ENCODE data around the gene OSGEP.

Gene OSGEP

DNA sequence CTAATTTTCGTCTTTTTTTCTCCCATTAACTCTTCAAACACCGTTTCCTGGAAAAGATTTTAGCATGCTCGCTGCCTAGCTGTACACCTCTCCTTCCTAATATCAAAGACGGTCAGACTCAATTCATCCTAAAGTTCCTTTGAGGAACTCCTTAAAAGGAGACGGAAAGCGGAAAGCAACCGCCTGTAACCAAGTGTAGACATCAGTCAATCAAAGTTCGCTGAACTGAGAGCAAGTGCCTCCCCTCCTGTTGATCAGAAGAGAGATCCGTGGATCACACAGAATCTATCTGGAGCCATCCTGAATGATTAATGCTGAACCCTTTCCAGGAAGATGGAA lies 40.9 kb downstream of the OSGEP start:
- Histone ChIP-seq H3K9ac (ENCODE audit: low read depth, low read length) (peak overlapping the region; percentile 74; the same call in 1 of the 2 replicates), H3K4me1 (ENCODE audit: control insufficient read depth, insufficient read depth, low read length) (peaks cover 18% of the 10 kb centered on the region), H3K36me3 (ENCODE audit: control insufficient read depth, insufficient read depth, low read length) (no peaks in the 10 kb centered on the region), H3K4me3 (ENCODE audit: low read depth, low read length) (peak overlapping the region; percentile 99), H3K27me3 (ENCODE audit: control insufficient read depth, insufficient read depth, low read length) (no peaks in the 10 kb centered on the region), H3K9me3 (ENCODE audit: control insufficient read depth, insufficient read depth, low read length) (no peaks in the 10 kb centered on the region), H3K27ac (ENCODE audit: low read depth, low read length) (no peak overlapping the region)

DNA sequence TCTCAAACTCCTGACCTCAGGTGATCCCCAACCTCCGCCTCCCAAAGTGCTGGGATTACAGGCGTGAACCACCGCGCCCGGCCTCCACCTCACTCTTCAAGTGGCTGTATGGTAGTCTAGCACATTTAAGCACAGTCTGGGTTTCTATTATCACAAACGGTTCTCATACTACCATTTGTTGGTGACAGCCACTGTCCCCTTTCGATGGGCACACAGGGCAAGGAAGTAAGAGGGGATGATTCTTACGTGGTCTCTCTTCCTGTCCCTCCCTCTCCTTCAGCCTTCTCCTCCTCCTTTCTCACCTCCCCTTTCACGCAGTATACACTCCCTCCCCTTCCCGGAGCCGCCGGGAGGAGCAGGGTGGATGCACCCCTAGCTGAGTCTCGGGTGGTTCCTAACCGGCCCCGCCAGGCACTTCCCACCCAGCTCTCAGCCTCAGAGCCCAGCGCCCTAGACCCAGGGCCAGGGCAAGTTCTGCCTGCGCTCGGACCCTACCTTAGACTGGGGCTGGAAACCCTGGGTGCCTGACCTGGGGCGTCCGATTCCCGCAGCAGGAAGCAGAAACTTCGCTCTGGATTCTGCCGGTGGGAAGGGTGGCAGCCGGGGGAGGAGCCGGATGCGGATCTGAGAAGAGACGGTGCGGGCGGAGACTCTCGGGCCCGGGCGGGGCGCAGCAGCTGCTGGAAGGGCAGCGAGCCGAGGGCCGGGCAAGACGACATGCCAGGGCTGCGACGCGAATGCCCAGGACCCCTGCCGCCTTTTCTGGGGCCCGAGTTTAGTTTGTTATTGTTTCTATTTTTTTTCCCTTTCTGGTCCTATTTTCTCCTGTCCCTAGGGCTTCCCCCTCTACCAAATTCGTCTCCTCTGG lies 41.5 kb downstream of the OSGEP start, which contains the start of gene TEP1:
TEP1 (minus strand) TSS at position 626 of the 868 bp plus-strand sequence. CDS start 5,062 bp downstream, outside the sequence.
- peak within 1 kb of the TSS; percentile 99 for H3K4me3 ChIP-seq (ENCODE audit: low read depth, low read length)

DNA sequence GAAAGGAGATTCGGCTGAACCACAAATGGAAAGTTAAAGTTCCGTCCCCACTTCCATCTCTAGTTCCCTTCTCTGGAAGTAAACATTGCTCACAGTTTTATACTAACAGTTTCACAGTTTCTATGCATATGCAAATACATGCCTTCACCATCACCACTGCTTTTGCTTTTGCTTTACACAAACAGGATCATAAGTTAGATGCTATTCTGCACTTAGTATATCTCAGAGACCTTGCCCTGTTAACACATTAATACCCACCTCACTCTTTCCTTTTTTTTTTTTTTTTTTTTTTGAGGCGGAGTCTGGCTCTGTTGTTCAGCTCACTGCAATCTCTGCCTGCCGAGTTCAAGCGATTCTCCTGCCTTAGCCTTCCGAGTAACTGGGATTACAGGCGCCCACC lies 42.2 kb downstream of the OSGEP start:
- Histone ChIP-seq H3K36me3 (ENCODE audit: control insufficient read depth, insufficient read depth, low read length) (peaks cover 9% of the 10 kb centered on the region), H3K27me3 (ENCODE audit: control insufficient read depth, insufficient read depth, low read length) (no peaks in the 10 kb centered on the region), H3K4me3 (ENCODE audit: low read depth, low read length) (peak overlapping the region; percentile 99), H3K4me1 (ENCODE audit: control insufficient read depth, insufficient read depth, low read length) (peaks cover 18% of the 10 kb centered on the region), H3K9ac (ENCODE audit: low read depth, low read length) (peak overlapping the region; percentile 67; the same call in 1 of the 2 replicates), H3K27ac (ENCODE audit: low read depth, low read length) (no peak overlapping the region), H3K9me3 (ENCODE audit: control insufficient read depth, insufficient read depth, low read length) (no peaks in the 10 kb centered on the region)

More for the DNA sequence above, 41.5 kb downstream of the OSGEP start, which contains the start of gene TEP1:
- Histone ChIP-seq H3K36me3 (ENCODE audit: control insufficient read depth, insufficient read depth, low read length) (peaks cover 2% of the 10 kb centered on the region), H3K27ac (ENCODE audit: low read depth, low read length) (peak within 1 kb of the TSS; percentile 86), H3K9ac (ENCODE audit: low read depth, low read length) (peak within 1 kb of the TSS; percentile 74), H3K4me1 (ENCODE audit: control insufficient read depth, insufficient read depth, low read length) (peaks cover 18% of the 10 kb centered on the region), H3K27me3 (ENCODE audit: control insufficient read depth, insufficient read depth, low read length) (no peaks in the 10 kb centered on the region), H3K9me3 (ENCODE audit: control insufficient read depth, insufficient read depth, low read length) (no peaks in the 10 kb centered on the region)

DNA sequence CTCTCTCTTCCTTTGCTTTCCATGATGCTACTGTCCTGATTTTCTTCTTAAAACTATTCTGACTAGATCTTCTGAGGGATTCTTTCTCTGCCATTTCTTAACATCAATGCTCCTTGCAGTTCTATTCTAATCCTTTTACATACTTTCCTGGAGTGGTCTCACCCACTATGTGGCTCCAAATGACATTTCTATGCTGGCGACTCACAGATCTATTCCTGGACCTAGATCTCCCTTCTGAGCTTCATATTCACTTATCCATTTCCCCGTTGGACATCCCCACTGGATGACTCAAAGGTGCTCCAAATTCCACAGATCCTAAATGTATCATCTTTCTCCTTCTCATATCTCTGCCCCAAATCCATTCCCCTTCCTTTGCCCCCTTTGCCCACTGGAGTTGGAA lies 45.4 kb downstream of the OSGEP start:
- Histone ChIP-seq H3K9ac (ENCODE audit: low read depth, low read length) (no peak overlapping the region), H3K36me3 (ENCODE audit: control insufficient read depth, insufficient read depth, low read length) (peaks cover 36% of the 10 kb centered on the region), H3K27ac (ENCODE audit: low read depth, low read length) (no peak overlapping the region), H3K4me3 (ENCODE audit: low read depth, low read length) (no peak overlapping the region), H3K4me1 (ENCODE audit: control insufficient read depth, insufficient read depth, low read length) (peaks cover 13% of the 10 kb centered on the region; the same call in 1 of the 2 replicates), H3K27me3 (ENCODE audit: control insufficient read depth, insufficient read depth, low read length) (no peaks in the 10 kb centered on the region), H3K9me3 (ENCODE audit: control insufficient read depth, insufficient read depth, low read length) (no peaks in the 10 kb centered on the region)

DNA sequence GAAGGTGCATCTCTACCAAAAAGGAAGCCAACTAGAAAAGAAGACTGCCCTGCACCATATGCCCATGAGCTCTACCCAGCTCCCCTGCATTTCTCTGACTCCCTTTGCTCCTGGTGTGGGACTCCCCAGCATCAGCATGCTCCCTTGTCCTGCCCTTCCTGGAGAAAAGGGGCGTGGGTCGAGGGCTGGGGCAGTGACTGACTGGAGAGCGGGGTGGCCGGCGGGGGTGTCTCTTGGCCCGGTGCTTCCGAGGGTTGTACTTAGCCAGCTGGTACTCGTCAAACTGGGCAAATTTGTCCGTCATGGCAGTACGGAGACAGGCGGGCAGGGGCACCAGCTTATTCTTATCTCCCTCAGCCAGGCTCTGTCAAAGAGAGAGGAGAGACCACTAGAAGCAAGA lies 51.1 kb downstream of the OSGEP start:
- H3K9me3 ChIP-seq (ENCODE audit: control insufficient read depth, insufficient read depth, low read length), result no peaks in the 10 kb centered on the region
- H3K27me3 ChIP-seq (ENCODE audit: control insufficient read depth, insufficient read depth, low read length), result no peaks in the 10 kb centered on the region
- H3K4me1 ChIP-seq (ENCODE audit: control insufficient read depth, insufficient read depth, low read length), result no peaks in the 10 kb centered on the region
- H3K27ac ChIP-seq (ENCODE audit: low read depth, low read length), result no peak overlapping the region
- H3K9ac ChIP-seq (ENCODE audit: low read depth, low read length), result no peak overlapping the region
- peaks cover 63% of the 10 kb centered on the region for H3K36me3 ChIP-seq (ENCODE audit: control insufficient read depth, insufficient read depth, low read length)
- no peak overlapping the region for H3K4me3 ChIP-seq (ENCODE audit: low read depth, low read length)

DNA sequence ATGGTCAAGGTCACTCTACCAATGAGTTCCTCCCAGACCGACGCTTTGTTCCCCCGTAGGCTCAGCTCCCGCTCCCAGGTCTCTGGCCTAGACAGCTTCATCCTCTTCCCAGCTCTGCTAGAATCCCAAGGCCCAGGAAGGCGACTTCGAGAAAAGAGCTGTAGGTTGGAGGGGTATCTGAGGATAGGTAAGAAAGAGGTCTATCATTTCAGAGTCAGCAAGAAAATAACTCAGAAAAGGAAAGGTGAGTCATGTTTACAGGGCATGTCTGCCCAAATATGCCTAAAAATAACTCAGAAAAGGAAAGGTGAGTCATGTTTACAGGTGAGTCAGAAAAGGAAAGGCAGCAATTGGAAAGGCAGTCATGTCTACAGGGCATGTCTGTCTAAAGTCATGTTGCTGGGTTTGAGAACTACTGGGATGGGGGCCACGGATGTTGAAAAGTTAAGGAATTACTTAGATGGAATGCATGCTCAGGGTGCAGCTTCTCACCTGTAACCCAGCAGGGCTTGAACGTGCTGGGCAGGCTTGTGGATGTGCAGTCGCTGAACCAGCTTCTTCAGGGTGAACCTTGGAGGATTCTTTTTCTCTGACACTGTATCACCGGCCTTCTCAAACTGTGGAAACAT lies 53.5 kb downstream of the OSGEP start:
- Histone ChIP-seq H3K4me3 (ENCODE audit: low read depth, low read length) (no peak overlapping the region), H3K36me3 (ENCODE audit: control insufficient read depth, insufficient read depth, low read length) (peaks cover 56% of the 10 kb centered on the region), H3K4me1 (ENCODE audit: control insufficient read depth, insufficient read depth, low read length) (no peaks in the 10 kb centered on the region), H3K9me3 (ENCODE audit: control insufficient read depth, insufficient read depth, low read length) (no peaks in the 10 kb centered on the region), H3K9ac (ENCODE audit: low read depth, low read length) (no peak overlapping the region), H3K27me3 (ENCODE audit: control insufficient read depth, insufficient read depth, low read length) (no peaks in the 10 kb centered on the region), H3K27ac (ENCODE audit: low read depth, low read length) (peak overlapping the region; percentile 42)

DNA sequence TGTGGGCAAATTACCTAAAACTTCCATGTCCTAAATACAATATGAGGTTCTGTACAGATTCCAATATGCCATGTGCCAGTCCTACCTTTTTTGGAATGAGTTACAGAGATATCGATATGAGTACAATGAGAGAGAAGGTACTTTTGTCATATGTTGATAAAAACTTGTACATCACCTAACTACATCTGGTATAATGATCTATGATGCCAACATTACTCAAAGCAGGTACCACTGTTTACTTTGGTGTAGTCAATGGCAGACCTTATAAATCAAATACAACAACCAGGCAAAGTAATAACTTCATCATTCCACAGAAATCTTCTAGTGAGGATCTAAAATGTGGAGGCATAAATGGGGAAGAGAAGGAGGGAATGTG lies 54.0 kb downstream of the OSGEP start:
- no peaks in the 10 kb centered on the region for H3K4me1 ChIP-seq (ENCODE audit: control insufficient read depth, insufficient read depth, low read length)

DNA sequence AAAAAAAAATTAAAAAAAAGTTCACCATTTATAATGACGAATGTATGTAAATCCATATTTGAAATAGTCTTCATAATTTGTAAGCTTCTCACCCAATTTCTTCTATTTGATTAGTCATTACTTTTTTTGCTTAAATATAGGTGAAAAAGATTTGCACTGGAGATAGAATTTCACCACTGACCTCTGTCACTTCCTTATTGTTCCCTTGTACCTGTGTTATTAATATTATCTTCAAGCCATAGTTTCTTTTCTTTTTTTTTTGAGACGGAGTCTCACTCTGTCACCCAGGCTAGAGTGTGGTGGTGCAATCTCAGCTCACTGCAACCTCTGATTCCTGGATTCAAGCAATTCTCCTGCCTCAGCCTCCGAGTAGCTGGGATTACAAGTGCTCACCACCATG lies 57.1 kb downstream of the OSGEP start:
- H3K9me3 ChIP-seq (ENCODE audit: control insufficient read depth, insufficient read depth, low read length), result no peaks in the 10 kb centered on the region
- no peak overlapping the region for H3K4me3 ChIP-seq (ENCODE audit: low read depth, low read length)
- no peak overlapping the region for H3K27ac ChIP-seq (ENCODE audit: low read depth, low read length)
- H3K4me1 ChIP-seq (ENCODE audit: control insufficient read depth, insufficient read depth, low read length), result no peaks in the 10 kb centered on the region
- H3K36me3 ChIP-seq (ENCODE audit: control insufficient read depth, insufficient read depth, low read length), result peaks cover 50% of the 10 kb centered on the region
- H3K9ac ChIP-seq (ENCODE audit: low read depth, low read length), result no peak overlapping the region
- H3K27me3 ChIP-seq (ENCODE audit: control insufficient read depth, insufficient read depth, low read length), result no peaks in the 10 kb centered on the region

More for the DNA sequence above, 54.0 kb downstream of the OSGEP start:
- Histone ChIP-seq H3K4me3 (ENCODE audit: low read depth, low read length) (no peak overlapping the region), H3K27me3 (ENCODE audit: control insufficient read depth, insufficient read depth, low read length) (no peaks in the 10 kb centered on the region), H3K9ac (ENCODE audit: low read depth, low read length) (no peak overlapping the region), H3K9me3 (ENCODE audit: control insufficient read depth, insufficient read depth, low read length) (no peaks in the 10 kb centered on the region), H3K36me3 (ENCODE audit: control insufficient read depth, insufficient read depth, low read length) (peaks cover 58% of the 10 kb centered on the region), H3K27ac (ENCODE audit: low read depth, low read length) (peak overlapping the region; percentile 36)

Data from HUES48 (cell line).